Neural cell (in vitro differentiated cells): ENCODE measurements around the gene IWS1. TPM values are rescaled to one million over a fixed set of nuclear protein-coding genes. Genes with fewer than 3 reads are reported as not detected.

Experiments
- H2AFZ ChIP-seq: fragments of 200-600, 300-800 bp; sonication (generic), shearing (Covaris generic); 2 replicates; pipeline ENCODE4 v1.6.0; 2014; ENCODE audit warnings: low read depth, mild to moderate bottlenecking, antibody characterized with exemption, low read length, moderate library complexity
- H3F3A ChIP-seq: fragments of 200-600 bp; shearing (Covaris generic); 2 replicates; pipeline ENCODE4 v1.6.1; 2016; ENCODE audit warnings: mild to moderate bottlenecking, moderate library complexity, mixed read lengths, antibody characterized with exemption, low read length; ENCODE audit not compliant: insufficient read depth, poor library complexity, severe bottlenecking
- H3K27ac ChIP-seq: fragments of 200-600, 300-800 bp; sonication (generic), shearing (Covaris generic); 2 replicates; pipeline ENCODE4 v1.5.1; 2014; ENCODE audit warnings: mild to moderate bottlenecking, low read length, moderate library complexity
- H3K27me3 ChIP-seq: fragments of 300-800, 200-600 bp; sonication (generic), shearing (Covaris generic); 2 replicates; pipeline ENCODE4 v1.6.0; 2014; ENCODE audit warnings: mild to moderate bottlenecking, low read depth, low read length, moderate library complexity; ENCODE audit not compliant: insufficient read depth
- H3K36me3 ChIP-seq: fragments of 300-800, 200-600 bp; sonication (generic), shearing (Covaris generic); 2 replicates; pipeline ENCODE4 v1.5.1; 2014; ENCODE audit warnings: mild to moderate bottlenecking, antibody characterized with exemption, low read length, moderate library complexity; ENCODE audit not compliant: insufficient read depth
- H3K4me2 ChIP-seq: fragments of 300-800, 200-600 bp; sonication (generic), shearing (Covaris generic); 2 replicates; pipeline ENCODE4 v1.6.0; 2014; ENCODE audit warnings: mild to moderate bottlenecking, low read length
- H3K4me3 ChIP-seq: fragments of 300-800, 200-600 bp; sonication (generic), shearing (Covaris generic); 2 replicates; pipeline ENCODE4 v1.5.1; 2014; ENCODE audit warnings: mild to moderate bottlenecking, low read length, moderate library complexity
- H3K79me2 ChIP-seq: fragments of 200-600 bp; shearing (Covaris generic); replicated peaks from 2 replicates; pipeline ENCODE4 v1.6.0; 2014; ENCODE audit warnings: mild to moderate bottlenecking, low read length, moderate library complexity; ENCODE audit not compliant: insufficient read depth
- H3K9ac ChIP-seq: fragments of 300-800, 200-600 bp; sonication (generic), shearing (Covaris generic); 2 replicates; pipeline ENCODE4 v1.6.1; 2016; ENCODE audit warnings: mild to moderate bottlenecking, low read length, mixed read lengths
- H3K9me2 ChIP-seq: fragments of 200-600 bp; shearing (Covaris generic); 2 replicates; pipeline ENCODE4 v1.6.1; 2016; ENCODE audit warnings: mild to moderate bottlenecking, low read length, mixed read lengths; ENCODE audit not compliant: insufficient read depth
- H3K9me3 ChIP-seq: fragments of 200-600, 300-800 bp; sonication (generic), shearing (Covaris generic); 2 replicates; pipeline ENCODE4 v1.6.1; 2016; ENCODE audit warnings: mild to moderate bottlenecking, mixed run types, low read length, moderate library complexity, mixed read lengths
- H4K20me1 ChIP-seq: fragments of 200-600 bp; shearing (Covaris generic); 2 replicates; pipeline ENCODE4 v1.6.1; 2016; ENCODE audit warnings: mild to moderate bottlenecking, mixed run types; ENCODE audit not compliant: insufficient read depth
- CTCF ChIP-seq: fragments of 450-650 bp; IDR thresholded peaks from 2 replicates; pipeline ENCODE4 v1.5.1; 2014; ENCODE audit warnings: antibody characterized with exemption, mild to moderate bottlenecking, moderate library complexity; ENCODE audit not compliant: poor library complexity, severe bottlenecking
- EP300 ChIP-seq: fragments of 450-650 bp; conservative IDR thresholded peaks from 2 replicates; pipeline ENCODE4 v1.6.1; 2014; ENCODE audit warnings: antibody characterized with exemption, mild to moderate bottlenecking, moderate library complexity; ENCODE audit not compliant: poor library complexity, severe bottlenecking
- EZH2 ChIP-seq: fragments of 200-600, 300-800 bp; shearing (Covaris generic), sonication (generic); IDR thresholded peaks from 2 replicates; pipeline ENCODE4 v1.6.1; 2014; ENCODE audit warnings: antibody characterized with exemption, low read length, borderline replicate concordance, mild to moderate bottlenecking; ENCODE audit not compliant: insufficient read depth, poor library complexity, severe bottlenecking
- MXI1 ChIP-seq: fragments of 450-650 bp; conservative IDR thresholded peaks from 2 replicates; pipeline ENCODE4 v1.6.1; 2014; ENCODE audit warnings: antibody characterized with exemption, mild to moderate bottlenecking; ENCODE audit not compliant: poor library complexity, severe bottlenecking
- POLR2AphosphoS5 ChIP-seq: IDR thresholded peaks from 2 replicates; pipeline ENCODE4 v1.6.1; 2012
- RAD21 ChIP-seq: fragments of 450-650 bp; conservative IDR thresholded peaks from 2 replicates; pipeline ENCODE4 v1.6.1; 2014; ENCODE audit warnings: antibody characterized with exemption, mild to moderate bottlenecking, moderate library complexity
- REST ChIP-seq: IDR thresholded peaks from 2 replicates; pipeline ENCODE4 v1.6.1; 2012; ENCODE audit warnings: borderline replicate concordance
- SMC3 ChIP-seq: fragments of 450-650 bp; conservative IDR thresholded peaks from 2 replicates; pipeline ENCODE4 v1.6.1; 2014; ENCODE audit warnings: antibody characterized with exemption, mild to moderate bottlenecking, moderate library complexity; ENCODE audit not compliant: poor library complexity
- TAF1 ChIP-seq: IDR thresholded peaks from 2 replicates; pipeline ENCODE4 v1.6.1; 2012; ENCODE audit warnings: low read depth
- polyA plus RNA-seq: library from polyadenylated mRNA; depleted of rRNA; stranded (reverse); fragments of >200 nt; gene quantifications from 2 replicates; pipeline ENCODE4 v1.2.3, GENCODE V29; 2014

IWS1 gene
- polyA plus RNA-seq, 1 donor from 2014 or later = 49.3 TPM

DNA sequence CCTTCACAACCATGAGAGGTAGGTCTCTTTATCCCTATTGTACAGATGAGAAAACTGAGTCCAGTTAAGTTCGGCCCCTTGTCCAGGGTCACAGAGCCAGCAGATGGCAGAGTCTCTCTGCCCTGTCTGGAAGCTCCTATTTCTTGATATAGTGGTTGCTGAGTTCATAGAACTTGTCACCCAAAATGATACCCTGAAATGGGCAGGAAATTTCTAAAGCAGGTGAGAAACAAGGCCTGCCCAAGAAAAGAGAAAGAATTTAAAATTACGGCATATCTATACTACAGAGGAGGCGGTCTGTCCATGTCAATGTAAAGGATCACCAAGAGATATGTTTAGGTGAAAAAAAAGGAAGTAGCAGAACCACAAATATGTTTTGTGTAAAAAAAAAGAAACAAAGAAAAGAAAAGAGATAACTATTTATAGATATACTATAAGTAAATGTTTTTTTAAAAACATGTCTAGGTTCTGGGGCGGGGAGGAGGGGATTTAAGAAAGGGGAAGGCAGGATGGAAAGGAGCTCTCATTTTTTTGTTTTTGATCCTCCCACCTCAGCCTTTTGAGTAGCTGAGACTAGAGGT is 49.0 kb upstream of the IWS1 start:
- H3K27ac ChIP-seq = no peak overlapping the region
- H2AFZ ChIP-seq = no peak overlapping the region
- no peaks in the 10 kb centered on the region for H3F3A ChIP-seq
- no peaks in the 10 kb centered on the region for H3K79me2 ChIP-seq
- no peaks in the 10 kb centered on the region for H3K36me3 ChIP-seq
- no peaks in the 10 kb centered on the region for H4K20me1 ChIP-seq
- TF ChIP-seq RAD21 (no peak), EP300 (no peak), SMC3 (no peak), CTCF (no peak), REST (no peak), EZH2 (no peak), TAF1 (no peak), MXI1 (no peak), POLR2AphosphoS5 (no peak)
- H3K4me3 ChIP-seq = no peak overlapping the region
- H3K9me2 ChIP-seq = no peaks in the 10 kb centered on the region
- no peak overlapping the region for H3K9ac ChIP-seq
- no peaks in the 10 kb centered on the region for H3K9me3 ChIP-seq
- H3K4me2 ChIP-seq = no peak overlapping the region
- no peaks in the 10 kb centered on the region for H3K27me3 ChIP-seq

DNA sequence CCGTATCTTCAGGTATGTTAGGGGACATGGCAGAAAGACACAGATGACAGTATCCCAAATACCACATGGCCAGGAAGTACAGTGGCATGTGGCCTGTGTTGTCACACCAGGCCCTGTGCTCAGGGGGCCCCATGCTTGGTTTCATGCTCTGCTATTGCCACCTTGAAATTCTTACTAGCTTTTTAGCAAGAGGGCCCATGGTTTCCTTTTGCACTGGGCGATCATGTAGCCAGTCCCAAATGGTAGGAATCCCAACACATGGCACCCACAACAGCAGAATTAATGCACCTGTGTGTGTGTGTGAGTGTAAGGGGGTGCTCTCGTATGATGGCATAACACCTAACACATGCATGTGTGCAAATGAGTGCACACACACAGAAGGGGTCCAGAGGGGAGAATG is 48.4 kb upstream of the IWS1 start:
- no peak overlapping the region for H3K4me2 ChIP-seq
- H3K36me3 ChIP-seq = no peaks in the 10 kb centered on the region
- H3K9me3 ChIP-seq = no peaks in the 10 kb centered on the region
- no peak overlapping the region for H3K9ac ChIP-seq
- H3K9me2 ChIP-seq = no peaks in the 10 kb centered on the region
- no peaks in the 10 kb centered on the region for H3K27me3 ChIP-seq
- no peaks in the 10 kb centered on the region for H4K20me1 ChIP-seq
- H3K79me2 ChIP-seq = no peaks in the 10 kb centered on the region
- no peak overlapping the region for H2AFZ ChIP-seq
- TF ChIP-seq TAF1 (no peak), SMC3 (no peak), EZH2 (no peak), POLR2AphosphoS5 (no peak), CTCF (no peak), MXI1 (no peak), EP300 (no peak), REST (no peak), RAD21 (no peak)
- H3K27ac ChIP-seq = no peak overlapping the region
- no peak overlapping the region for H3K4me3 ChIP-seq
- H3F3A ChIP-seq = no peaks in the 10 kb centered on the region
